Esophagus (tissue), 2 donors: Measurements from ENCODE around the gene IFI6. TPM values are rescaled to one million over a fixed set of nuclear protein-coding genes. Genes with fewer than 3 reads are reported as not detected.
"Not testable (repeated sequence)": the region's sequence is repeated elsewhere in the genome, so short reads cannot be mapped to it uniquely, and the experiment has no call there.

ENCODE experiments used
- H3K27ac ChIP-seq, 2 donors: one replicate each; pipeline ENCODE4 v1.5.1; 2013; ENCODE audit warnings: low read depth in 2 of 2, mild to moderate bottlenecking in 2 of 2, inconsistent platforms in 1 of 2, low read length in 1 of 2, moderate library complexity in 1 of 2
- H3K27me3 ChIP-seq, 2 donors: one replicate each; pipeline ENCODE4 v1.6.1; 2013; ENCODE audit warnings: low read length in 2 of 2, control low read depth in 1 of 2, mild to moderate bottlenecking in 1 of 2; ENCODE audit not compliant: insufficient read depth in 2 of 2, control insufficient read depth in 1 of 2
- H3K36me3 ChIP-seq, 2 donors: one replicate each; pipeline ENCODE4 v1.6.1; 2013; ENCODE audit warnings: low read length in 1 of 2; ENCODE audit not compliant: control insufficient read depth in 2 of 2, insufficient read depth in 2 of 2
- H3K4me1 ChIP-seq, 2 donors: one replicate each; pipeline ENCODE4 v1.6.1; 2013; ENCODE audit warnings: low read length in 1 of 2; ENCODE audit not compliant: control insufficient read depth in 2 of 2, insufficient read depth in 2 of 2
- H3K4me3 ChIP-seq, 2 donors: one replicate each; pipeline ENCODE4 v1.5.1; 2013; ENCODE audit warnings: low read length in 2 of 2, mild to moderate bottlenecking in 2 of 2, low read depth in 1 of 2, moderate library complexity in 1 of 2
- H3K9me3 ChIP-seq, 2 donors: one replicate each; pipeline ENCODE4 v1.6.1; 2013; ENCODE audit warnings: mild to moderate bottlenecking in 2 of 2, low read depth in 1 of 2, low read length in 1 of 2, moderate library complexity in 1 of 2; ENCODE audit not compliant: control insufficient read depth in 2 of 2, insufficient read depth in 1 of 2
- WGBS, 2 donors: extraction: QIAGEN DNeasy Blood & Tissue Kit; methylation state at CpG; one replicate each; pipeline ENCODE4 v1.1.7; 2013; 5-methylcytosine and 5-hydroxymethylcytosine counted together
- polyA plus RNA-seq, 2 donors: library from polyadenylated mRNA; stranded (reverse); fragments of 200-250 nt; gene quantifications; one replicate each; pipeline ENCODE4 v1.2.3, GENCODE V29; 2013
- donor health status: healthy with polysubstance abuse.
- donor health status: Bipolar disorder and iron deficiency.

IFI6 gene
- polyA plus RNA-seq, 2 donors: 7.0 to 9.6 TPM

GRCh38 chr1:27690183-27690582 is 18.2 kb upstream of the IFI6 start:
- H3K27ac ChIP-seq: no peak overlapping the region
- H3K4me3 ChIP-seq: no peak overlapping the region
- H3K4me1 ChIP-seq: peaks cover 8 to 10% of the 10 kb centered on the region in 2 donors
- no peaks in the 10 kb centered on the region for H3K27me3 ChIP-seq
- 53 to 67% methylated on average over 2 of the region's 2 CpGs for WGBS, 2 donors
- H3K9me3 ChIP-seq: no peaks in the 10 kb centered on the region
- no peaks in the 10 kb centered on the region for H3K36me3 ChIP-seq

GRCh38 chr1:27689423-27690173 is 17.6 kb upstream of the IFI6 start:
- H3K4me3 ChIP-seq: no peak overlapping the region
- H3K4me1 ChIP-seq: peaks cover 8 to 10% of the 10 kb centered on the region in 2 donors
- H3K27me3 ChIP-seq: no peaks in the 10 kb centered on the region
- no peaks in the 10 kb centered on the region for H3K36me3 ChIP-seq
- H3K9me3 ChIP-seq: no peaks in the 10 kb centered on the region
- H3K27ac ChIP-seq: no peak overlapping the region
- WGBS, 2 donors: 72 to 73% methylated on average over 4 of the region's 4 CpGs

GRCh38 chr1:27687906-27688305 is 15.9 kb upstream of the IFI6 start:
- Histone ChIP-seq H3K27ac (no peak overlapping the region), H3K9me3 (no peaks in the 10 kb centered on the region), H3K4me3 (no peak overlapping the region), H3K36me3 (peaks cover 0 to 2% of the 10 kb centered on the region in 2 donors), H3K27me3 (no peaks in the 10 kb centered on the region), H3K4me1 (peaks cover 8 to 10% of the 10 kb centered on the region in 2 donors)
- 94% methylated on average over 5 of the region's 5 CpGs for WGBS, 2 donors

GRCh38 chr1:27686223-27686990 is 14.4 kb upstream of the IFI6 start:
- no peak overlapping the region for H3K27ac ChIP-seq
- H3K4me1 ChIP-seq: peaks cover 8 to 10% of the 10 kb centered on the region in 2 donors
- peaks cover 0 to 2% of the 10 kb centered on the region in 2 donors for H3K36me3 ChIP-seq
- no peak overlapping the region for H3K4me3 ChIP-seq
- H3K27me3 ChIP-seq: no peaks in the 10 kb centered on the region
- no peaks in the 10 kb centered on the region for H3K9me3 ChIP-seq
- WGBS, 2 donors: 50 to 55% methylated on average over 17 to 21 of the region's 21 CpGs

- no peaks in the 10 kb centered on the region for H3K27me3 ChIP-seq
- no peak overlapping the region for H3K4me3 ChIP-seq
- H3K36me3 ChIP-seq: peaks cover 0 to 2% of the 10 kb centered on the region in 2 donors
- peaks cover 0 to 4% of the 10 kb centered on the region in 2 donors for H3K9me3 ChIP-seq
- H3K4me1 ChIP-seq: peaks cover 8 to 10% of the 10 kb centered on the region in 2 donors
- WGBS, 2 donors: 92 to 94% methylated on average over 2 of the region's 2 CpGs
- H3K27ac ChIP-seq: no peak overlapping the region
These were observed 12.2 kb upstream of the IFI6 start for GRCh38 chr1:27684176-27684575.

GRCh38 chr1:27682351-27682944 is 10.5 kb upstream of the IFI6 start:
- peaks cover 0 to 4% of the 10 kb centered on the region in 2 donors for H3K9me3 ChIP-seq
- 79 to 91% methylated on average over 5 of the region's 5 CpGs for WGBS, 2 donors
- no peak overlapping the region for H3K27ac ChIP-seq
- H3K4me3 ChIP-seq: no peak overlapping the region
- H3K27me3 ChIP-seq: no peaks in the 10 kb centered on the region
- peaks cover 8 to 10% of the 10 kb centered on the region in 2 donors for H3K4me1 ChIP-seq
- H3K36me3 ChIP-seq: peaks cover 0 to 2% of the 10 kb centered on the region in 2 donors

GRCh38 chr1:27681580-27681979 is 9.6 kb upstream of the IFI6 start:
- H3K27me3 ChIP-seq, H3K9me3 ChIP-seq, H3K4me1 ChIP-seq, H3K27ac ChIP-seq, H3K4me3 ChIP-seq, H3K36me3 ChIP-seq: not testable (repeated sequence)
- 95 to 97% methylated on average over 4 of the region's 4 CpGs for WGBS, 2 donors

GRCh38 chr1:27680225-27680791 is 8.3 kb upstream of the IFI6 start:
- H3K36me3 ChIP-seq, H3K27me3 ChIP-seq, H3K4me3 ChIP-seq, H3K27ac ChIP-seq, H3K9me3 ChIP-seq, H3K4me1 ChIP-seq: not testable (repeated sequence)
- 96 to 100% methylated on average over 2 of the region's 2 CpGs for WGBS, 2 donors

GRCh38 chr1:27678747-27679146 is 6.8 kb upstream of the IFI6 start:
- Histone ChIP-seq H3K4me1 (no peaks in the 10 kb centered on the region), H3K27ac (no peak overlapping the region), H3K36me3 (peaks cover 0 to under 1% of the 10 kb centered on the region in 2 donors)

More at GRCh38 chr1:27678747-27679146, 6.8 kb upstream of the IFI6 start:
- Histone ChIP-seq H3K27me3 (no peaks in the 10 kb centered on the region), H3K4me3 (no peak overlapping the region), H3K9me3 (peaks cover 0 to 4% of the 10 kb centered on the region in 2 donors)
